Measurements from ENCODE around the gene OPRD1. TPM values are rescaled to one million over a fixed set of nuclear protein-coding genes. Genes with fewer than 3 reads are reported as not detected.

The OPRD1 gene
- polyA plus RNA-seq, 3 donors: 0.01 TPM; not detected in 2

GRCh38 chr1:28882009-28882628, 70.1 kb downstream of the OPRD1 start:
- Mint-ChIP-seq H3K27me3 (ENCODE audit: low read depth in 3 of 3) (peaks cover 0 to 4% (median 1%) of the 10 kb centered on the region in 3 donors), H3K4me1 (peaks cover 43% of the 10 kb centered on the region), H3K27ac (peak overlapping the region in 3 of 7 donors; percentile 2 to 72 (median 40)), H3K4me3 (no peak overlapping the region), H3K36me3 (no peaks in the 10 kb centered on the region), H3K9me3 (peaks cover 0 to 2% (median 0%) of the 10 kb centered on the region in 7 donors)
- peak; percentile 70 to 77 (median 72) for DNase-seq
- no peaks in the 10 kb centered on the region for H3K27me3 ChIP-seq (ENCODE audit: control insufficient read depth in 2 of 2, insufficient read depth in 2 of 2, low read length in 2 of 2)
- peak; percentile 90 for TF ChIP-seq CTCF (IDR thresholded peaks at IDR 0.05)
- intact Hi-C loops (cut with micrococcal nuclease): loop anchor here (1.0 to 10.0 kb wide), 5 partner anchors 35 to 321 kb away; partner anchors contain the start of genes RNU11 (in 1 of the 2) and TAF12 (in 1 of the 2)
- H3K79me2 ChIP-seq (ENCODE audit: insufficient read depth, low read length): peaks cover 2% of the 10 kb centered on the region
- no peaks in the 10 kb centered on the region for H3K36me3 ChIP-seq (replicated peaks in 1 of 2; ENCODE audit: control insufficient read depth in 1 of 2, insufficient read depth in 2 of 2, low read length in 2 of 2)
- no peaks in the 10 kb centered on the region for H4K20me1 ChIP-seq (ENCODE audit: insufficient read depth, low read length)
- H3K4me2 ChIP-seq (replicated peaks; ENCODE audit: extremely low read depth, low read length, poor library complexity, severe bottlenecking): no peak overlapping the region
- H3K4me1 ChIP-seq (ENCODE audit: control insufficient read depth in 1 of 2, insufficient read depth in 2 of 2, low read length in 2 of 2): peaks cover 32 to 38% of the 10 kb centered on the region in 2 donors
- no peaks in the 10 kb centered on the region for H3K9me3 ChIP-seq (replicated peaks in 1 of 2; ENCODE audit: control insufficient read depth in 1 of 2, insufficient read depth in 1 of 2, low read length in 2 of 2)
- no peak overlapping the region for H3K9ac ChIP-seq (ENCODE audit: insufficient read depth, low read length, poor library complexity, severe bottlenecking)
- no peak overlapping the region for H3K27ac ChIP-seq (ENCODE audit: low read depth in 1 of 2, low read length in 2 of 2)
- H2AFZ ChIP-seq (ENCODE audit: insufficient read depth, low read depth, low read length, poor library complexity, severe bottlenecking): peak overlapping the region; percentile 11
- 36% methylated on average over 12 of the region's 13 CpGs for WGBS (ENCODE audit: insufficient coverage)
- no peak overlapping the region for H3K4me3 ChIP-seq (replicated peaks in 1 of 3; ENCODE audit: low read depth in 2 of 3, low read length in 3 of 3)

- Histone ChIP-seq H3K4me3 (replicated peaks in 1 of 3; ENCODE audit: low read depth in 2 of 3, low read length in 3 of 3) (no peak overlapping the region), H3K27ac (ENCODE audit: low read depth in 1 of 2, low read length in 2 of 2) (no peak overlapping the region), H3K9ac (ENCODE audit: insufficient read depth, low read length, poor library complexity, severe bottlenecking) (no peak overlapping the region), H3K4me2 (replicated peaks; ENCODE audit: extremely low read depth, low read length, poor library complexity, severe bottlenecking) (no peak overlapping the region), H3K4me1 (ENCODE audit: control insufficient read depth in 1 of 2, insufficient read depth in 2 of 2, low read length in 2 of 2) (peaks cover 38 to 45% of the 10 kb centered on the region in 2 donors), H3K36me3 (replicated peaks in 1 of 2; ENCODE audit: control insufficient read depth in 1 of 2, insufficient read depth in 2 of 2, low read length in 2 of 2) (no peaks in the 10 kb centered on the region), H3K9me3 (replicated peaks in 1 of 2; ENCODE audit: control insufficient read depth in 1 of 2, insufficient read depth in 1 of 2, low read length in 2 of 2) (no peaks in the 10 kb centered on the region), H3K79me2 (ENCODE audit: insufficient read depth, low read length) (peaks cover 14% of the 10 kb centered on the region), H3K27me3 (ENCODE audit: control insufficient read depth in 2 of 2, insufficient read depth in 2 of 2, low read length in 2 of 2) (no peaks in the 10 kb centered on the region), H2AFZ (ENCODE audit: insufficient read depth, low read depth, low read length, poor library complexity, severe bottlenecking) (peak overlapping the region; percentile 74), H4K20me1 (ENCODE audit: insufficient read depth, low read length) (peaks cover 6% of the 10 kb centered on the region)
- TF ChIP-seq CTCF (IDR thresholded peaks at IDR 0.05): no peak
- no CpG with 5 or more reads among the region's 1 CpG for WGBS (ENCODE audit: insufficient coverage)
- Mint-ChIP-seq H3K36me3 (no peaks in the 10 kb centered on the region), H3K9me3 (peaks cover 0 to 2% (median 0%) of the 10 kb centered on the region in 7 donors), H3K4me3 (peak overlapping the region in 1 of 2 donors; percentile 26), H3K27me3 (ENCODE audit: low read depth in 3 of 3) (peaks cover 0 to 5% (median 1%) of the 10 kb centered on the region in 3 donors), H3K27ac (peak overlapping the region in 3 of 7 donors; percentile 9 to 51 (median 10)), H3K4me1 (peaks cover 49% of the 10 kb centered on the region)
- intact Hi-C loops (cut with micrococcal nuclease): loop anchor here (2.0 to 10.0 kb wide), 3 partner anchors 34 to 238 kb away; partner anchors contain the start of genes RNU11 (in 1 of the 2) and TAF12 (in 1 of the 2)
- DNase-seq: no peak
Observed at GRCh38 chr1:28883242-28883616, 71.3 kb downstream of the OPRD1 start.

All from CD14-positive monocyte (primary cell).